ENCODE data around the gene MINK1. TPM values are rescaled to one million over a fixed set of nuclear protein-coding genes. Genes with fewer than 3 reads are reported as not detected.

Gene MINK1
- total RNA-seq, 2 experiments from 2014 or later = 40.6 to 62.5 TPM

DNA sequence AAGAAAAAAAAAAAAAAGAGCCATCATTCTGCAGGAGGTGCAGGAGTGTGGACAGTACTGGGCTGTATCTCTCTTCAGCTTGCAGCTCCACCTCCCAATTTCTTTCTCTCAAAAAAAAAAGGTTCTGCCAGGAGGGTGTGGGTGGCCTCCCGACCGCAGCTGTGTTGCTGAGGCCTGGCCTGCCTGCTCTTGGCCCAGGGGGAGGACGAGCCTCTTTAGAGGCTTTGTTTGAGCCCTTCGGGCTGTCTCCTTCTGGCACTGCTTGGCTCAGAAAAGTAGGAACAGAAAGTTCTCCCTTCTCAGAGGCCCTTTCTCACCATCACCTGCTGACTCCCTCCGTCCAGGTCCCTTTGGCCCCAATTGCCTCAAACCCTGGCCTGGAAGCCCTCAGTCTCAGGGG is 43.9 kb downstream of the MINK1 start:
- BruUV-seq (replicated peaks) = no TSS peak
- Histone ChIP-seq H3K4me2 (ENCODE audit: low read length) (no peak overlapping the region), H3K27ac (ENCODE audit: low read depth, low read length, poor library complexity, severe bottlenecking) (no peak overlapping the region), H3K9me3 (ENCODE audit: low read length) (no peaks in the 10 kb centered on the region), H3K36me3 (ENCODE audit: insufficient read depth, low read length) (peaks cover 17% of the 10 kb centered on the region; the same call in 1 of the 2 replicates), H2AFZ (ENCODE audit: low read length) (no peak overlapping the region), H4K20me1 (ENCODE audit: insufficient read depth, low read length) (no peaks in the 10 kb centered on the region), H3K9me2 (ENCODE audit: insufficient read depth, low read length) (no peaks in the 10 kb centered on the region), H3K4me3 (ENCODE audit: low read depth, low read length, poor library complexity, severe bottlenecking) (no peak overlapping the region), H3K79me2 (ENCODE audit: insufficient read depth, low read depth, low read length) (no peaks in the 10 kb centered on the region), H3K4me1 (ENCODE audit: insufficient read depth, low read length, poor library complexity, severe bottlenecking) (peaks cover 4% of the 10 kb centered on the region)
- ChIA-PET POLR2A (no interaction called here), CTCF (ENCODE audit: unreplicated experiment) (interaction anchor here (0.5 kb wide), 1 partner anchor 228 kb away, joined by 3 read pairs; no protein-coding TSS in a partner anchor)
- TF ChIP-seq EZH2phosphoT487 (IDR thresholded peaks at IDR 0.05; ENCODE audit: borderline replicate concordance, low read depth, low read length) = no peak
- TF ChIP-seq, protein P1, sequence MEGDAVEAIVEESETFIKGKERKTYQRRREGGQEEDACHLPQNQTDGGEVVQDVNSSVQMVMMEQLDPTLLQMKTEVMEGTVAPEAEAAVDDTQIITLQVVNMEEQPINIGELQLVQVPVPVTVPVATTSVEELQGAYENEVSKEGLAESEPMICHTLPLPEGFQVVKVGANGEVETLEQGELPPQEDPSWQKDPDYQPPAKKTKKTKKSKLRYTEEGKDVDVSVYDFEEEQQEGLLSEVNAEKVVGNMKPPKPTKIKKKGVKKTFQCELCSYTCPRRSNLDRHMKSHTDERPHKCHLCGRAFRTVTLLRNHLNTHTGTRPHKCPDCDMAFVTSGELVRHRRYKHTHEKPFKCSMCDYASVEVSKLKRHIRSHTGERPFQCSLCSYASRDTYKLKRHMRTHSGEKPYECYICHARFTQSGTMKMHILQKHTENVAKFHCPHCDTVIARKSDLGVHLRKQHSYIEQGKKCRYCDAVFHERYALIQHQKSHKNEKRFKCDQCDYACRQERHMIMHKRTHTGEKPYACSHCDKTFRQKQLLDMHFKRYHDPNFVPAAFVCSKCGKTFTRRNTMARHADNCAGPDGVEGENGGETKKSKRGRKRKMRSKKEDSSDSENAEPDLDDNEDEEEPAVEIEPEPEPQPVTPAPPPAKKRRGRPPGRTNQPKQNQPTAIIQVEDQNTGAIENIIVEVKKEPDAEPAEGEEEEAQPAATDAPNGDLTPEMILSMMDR (conservative IDR thresholded peaks at IDR 0.05; ENCODE audit: low read length) = no peak
- DNase-seq (ENCODE audit: low spot score) = no peak
- intact Hi-C loops (cut with micrococcal nuclease; ENCODE audit: unreplicated experiment) = no loop called here

DNA sequence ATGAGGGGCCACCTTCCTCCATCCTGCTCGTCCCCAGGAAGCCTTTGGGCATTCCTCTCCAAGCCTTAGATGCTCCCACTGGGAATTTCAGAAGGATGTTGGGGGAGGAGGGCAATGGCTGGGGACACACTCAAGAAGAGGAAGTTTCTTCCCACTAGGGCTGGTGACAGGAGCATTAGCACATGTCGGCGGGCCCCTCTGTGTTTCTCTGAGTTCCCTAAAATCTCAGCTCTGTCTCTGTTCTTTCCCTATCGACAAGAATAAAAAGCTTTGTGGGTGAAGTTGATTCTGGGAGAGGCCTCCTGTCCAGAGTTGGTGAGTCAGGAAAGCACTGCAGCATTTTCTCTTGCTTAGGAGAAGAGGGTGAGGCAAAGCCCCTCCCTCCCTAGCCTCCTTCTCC is 46.5 kb downstream of the MINK1 start:
- Histone ChIP-seq H3K27ac (ENCODE audit: low read depth, low read length, poor library complexity, severe bottlenecking) (no peak overlapping the region), H3K4me3 (ENCODE audit: low read depth, low read length, poor library complexity, severe bottlenecking) (no peak overlapping the region), H2AFZ (ENCODE audit: low read length) (no peak overlapping the region), H3K36me3 (ENCODE audit: insufficient read depth, low read length) (peaks cover 25% of the 10 kb centered on the region), H3K4me2 (ENCODE audit: low read length) (no peak overlapping the region), H4K20me1 (ENCODE audit: insufficient read depth, low read length) (no peaks in the 10 kb centered on the region), H3K79me2 (ENCODE audit: insufficient read depth, low read depth, low read length) (no peaks in the 10 kb centered on the region), H3K4me1 (ENCODE audit: insufficient read depth, low read length, poor library complexity, severe bottlenecking) (peaks cover 6% of the 10 kb centered on the region), H3K9me3 (ENCODE audit: low read length) (no peaks in the 10 kb centered on the region), H3K9me2 (ENCODE audit: insufficient read depth, low read length) (no peaks in the 10 kb centered on the region)
- intact Hi-C loops (cut with micrococcal nuclease; ENCODE audit: unreplicated experiment) = no loop called here
- ChIA-PET POLR2A (interaction anchor here (0.6 kb wide), 1 partner anchor 103 kb away, joined by 3 read pairs; no protein-coding TSS in a partner anchor), CTCF (ENCODE audit: unreplicated experiment) (no interaction called here)
- TF ChIP-seq EZH2phosphoT487 (IDR thresholded peaks at IDR 0.05; ENCODE audit: borderline replicate concordance, low read depth, low read length) = no peak
- TF ChIP-seq, protein P1 (conservative IDR thresholded peaks at IDR 0.05; ENCODE audit: low read length) = no peak
- no peak for DNase-seq (ENCODE audit: low spot score)
- BruUV-seq (replicated peaks) = no TSS peak

DNA sequence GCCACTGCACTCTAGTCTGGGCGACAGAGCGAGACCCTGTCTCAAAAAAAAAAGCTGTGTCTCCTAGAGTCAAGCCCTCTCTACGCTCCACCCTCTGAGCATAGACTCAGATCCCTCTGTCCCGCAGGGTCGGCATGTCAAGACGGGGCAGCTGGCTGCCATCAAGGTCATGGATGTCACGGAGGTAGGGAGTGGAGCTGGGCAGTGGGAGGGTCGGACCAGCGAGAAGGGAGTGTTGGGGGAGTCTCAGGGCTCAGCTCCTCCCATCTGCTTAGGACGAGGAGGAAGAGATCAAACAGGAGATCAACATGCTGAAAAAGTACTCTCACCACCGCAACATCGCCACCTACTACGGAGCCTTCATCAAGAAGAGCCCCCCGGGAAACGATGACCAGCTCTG is 47.7 kb downstream of the MINK1 start:
- Histone ChIP-seq H3K4me1 (ENCODE audit: insufficient read depth, low read length, poor library complexity, severe bottlenecking) (peaks cover 6% of the 10 kb centered on the region), H3K4me3 (ENCODE audit: low read depth, low read length, poor library complexity, severe bottlenecking) (no peak overlapping the region), H3K36me3 (ENCODE audit: insufficient read depth, low read length) (peaks cover 30% of the 10 kb centered on the region), H3K9me3 (ENCODE audit: low read length) (no peaks in the 10 kb centered on the region), H3K4me2 (ENCODE audit: low read length) (no peak overlapping the region), H3K9me2 (ENCODE audit: insufficient read depth, low read length) (no peaks in the 10 kb centered on the region), H3K27ac (ENCODE audit: low read depth, low read length, poor library complexity, severe bottlenecking) (no peak overlapping the region), H4K20me1 (ENCODE audit: insufficient read depth, low read length) (no peaks in the 10 kb centered on the region), H2AFZ (ENCODE audit: low read length) (no peak overlapping the region), H3K79me2 (ENCODE audit: insufficient read depth, low read depth, low read length) (no peaks in the 10 kb centered on the region)
- TF ChIP-seq EZH2phosphoT487 (IDR thresholded peaks at IDR 0.05; ENCODE audit: borderline replicate concordance, low read depth, low read length) = no peak
- TF ChIP-seq, protein P1 (conservative IDR thresholded peaks at IDR 0.05; ENCODE audit: low read length) = no peak
- no peak for DNase-seq (ENCODE audit: low spot score)
- BruUV-seq (replicated peaks) = no TSS peak
- POLR2A ChIA-PET = no interaction called here
- CTCF ChIA-PET (ENCODE audit: unreplicated experiment) = interaction anchor here (0.6 kb wide), 2 partner anchors 24 to 43 kb away, joined by 3 read pairs; no protein-coding TSS in a partner anchor
- intact Hi-C loops (cut with micrococcal nuclease; ENCODE audit: unreplicated experiment) = no loop called here
